ENCODE results near the gene TRPC4AP. TPM values are rescaled to one million over a fixed set of nuclear protein-coding genes. Genes with fewer than 3 reads are reported as not detected.

The TRPC4AP gene
- total RNA-seq, 1 donor from 2014 or later: 54.1 TPM

DNA sequence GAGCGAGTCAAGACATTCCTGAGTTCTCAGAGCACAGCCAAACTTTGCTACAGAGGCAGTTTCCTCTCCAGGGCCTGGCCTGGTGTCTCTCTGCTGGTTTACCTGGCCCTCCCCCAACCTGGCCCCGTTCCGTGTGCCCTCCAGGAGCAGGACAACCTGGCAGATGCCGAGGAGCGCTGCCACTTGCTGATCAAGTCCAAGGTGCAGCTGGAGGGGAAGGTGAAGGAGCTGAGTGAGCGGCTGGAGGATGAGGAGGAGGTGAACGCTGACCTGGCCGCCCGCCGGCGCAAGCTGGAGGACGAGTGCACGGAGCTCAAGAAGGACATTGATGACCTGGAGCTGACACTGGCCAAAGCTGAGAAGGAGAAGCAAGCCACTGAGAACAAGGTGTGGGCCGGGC, 97.4 kb downstream of the TRPC4AP start:
- Histone ChIP-seq H3K4me3 (no peak overlapping the region), H3K36me3 (peaks cover 69 to 72% of the 10 kb centered on the region in 2 donors), H3K9me3 (no peaks in the 10 kb centered on the region), H3K27me3 (no peaks in the 10 kb centered on the region), H3K4me1 (no peaks in the 10 kb centered on the region), H3K27ac (no peak overlapping the region)
- TF ChIP-seq, protein P1, sequence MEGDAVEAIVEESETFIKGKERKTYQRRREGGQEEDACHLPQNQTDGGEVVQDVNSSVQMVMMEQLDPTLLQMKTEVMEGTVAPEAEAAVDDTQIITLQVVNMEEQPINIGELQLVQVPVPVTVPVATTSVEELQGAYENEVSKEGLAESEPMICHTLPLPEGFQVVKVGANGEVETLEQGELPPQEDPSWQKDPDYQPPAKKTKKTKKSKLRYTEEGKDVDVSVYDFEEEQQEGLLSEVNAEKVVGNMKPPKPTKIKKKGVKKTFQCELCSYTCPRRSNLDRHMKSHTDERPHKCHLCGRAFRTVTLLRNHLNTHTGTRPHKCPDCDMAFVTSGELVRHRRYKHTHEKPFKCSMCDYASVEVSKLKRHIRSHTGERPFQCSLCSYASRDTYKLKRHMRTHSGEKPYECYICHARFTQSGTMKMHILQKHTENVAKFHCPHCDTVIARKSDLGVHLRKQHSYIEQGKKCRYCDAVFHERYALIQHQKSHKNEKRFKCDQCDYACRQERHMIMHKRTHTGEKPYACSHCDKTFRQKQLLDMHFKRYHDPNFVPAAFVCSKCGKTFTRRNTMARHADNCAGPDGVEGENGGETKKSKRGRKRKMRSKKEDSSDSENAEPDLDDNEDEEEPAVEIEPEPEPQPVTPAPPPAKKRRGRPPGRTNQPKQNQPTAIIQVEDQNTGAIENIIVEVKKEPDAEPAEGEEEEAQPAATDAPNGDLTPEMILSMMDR (IDR thresholded peaks at IDR 0.05): no peak
- DNase-seq (ENCODE audit: low spot score in 2 of 2): no peak
- intact Hi-C loops (cut with DNase I): no loop called here

DNA sequence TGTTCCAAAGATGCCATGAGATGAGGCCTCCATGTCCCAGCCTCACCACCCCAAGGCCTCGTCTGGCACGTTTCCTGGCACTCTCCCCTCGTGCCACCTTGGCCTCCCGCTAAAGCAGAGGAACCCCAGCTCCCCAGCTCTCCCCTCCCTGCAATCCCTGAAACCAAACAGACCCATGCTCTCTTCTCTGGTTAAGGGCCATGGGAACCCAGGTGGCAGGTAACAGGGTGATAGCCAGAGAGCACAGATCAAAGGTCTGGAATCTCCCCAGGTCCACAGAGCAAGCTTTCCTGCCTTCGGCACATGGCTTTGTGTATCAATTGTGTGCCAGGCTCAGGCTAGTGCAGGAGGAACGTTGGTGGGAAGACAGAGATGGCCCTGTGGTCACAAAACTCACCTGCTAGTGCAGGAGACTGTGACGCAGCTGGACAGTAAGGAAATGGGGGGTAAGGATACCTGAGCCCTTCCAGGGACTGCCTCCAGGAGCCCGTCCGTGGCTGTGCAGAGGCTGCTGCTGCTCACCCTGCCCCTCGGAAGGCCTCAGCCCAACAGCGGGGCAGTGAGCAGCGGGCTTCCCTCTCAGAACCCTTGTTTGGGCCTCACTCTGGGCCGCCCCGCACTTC, 98.0 kb downstream of the TRPC4AP start:
- Histone ChIP-seq H3K9me3 (no peaks in the 10 kb centered on the region), H3K4me3 (no peak overlapping the region), H3K27me3 (no peaks in the 10 kb centered on the region), H3K27ac (no peak overlapping the region), H3K36me3 (peaks cover 64 to 67% of the 10 kb centered on the region in 2 donors), H3K4me1 (no peaks in the 10 kb centered on the region)
- DNase-seq (ENCODE audit: low spot score in 2 of 2): no peak
- TF ChIP-seq, protein P1 (IDR thresholded peaks at IDR 0.05): no peak
- intact Hi-C loops (cut with DNase I): no loop called here

DNA sequence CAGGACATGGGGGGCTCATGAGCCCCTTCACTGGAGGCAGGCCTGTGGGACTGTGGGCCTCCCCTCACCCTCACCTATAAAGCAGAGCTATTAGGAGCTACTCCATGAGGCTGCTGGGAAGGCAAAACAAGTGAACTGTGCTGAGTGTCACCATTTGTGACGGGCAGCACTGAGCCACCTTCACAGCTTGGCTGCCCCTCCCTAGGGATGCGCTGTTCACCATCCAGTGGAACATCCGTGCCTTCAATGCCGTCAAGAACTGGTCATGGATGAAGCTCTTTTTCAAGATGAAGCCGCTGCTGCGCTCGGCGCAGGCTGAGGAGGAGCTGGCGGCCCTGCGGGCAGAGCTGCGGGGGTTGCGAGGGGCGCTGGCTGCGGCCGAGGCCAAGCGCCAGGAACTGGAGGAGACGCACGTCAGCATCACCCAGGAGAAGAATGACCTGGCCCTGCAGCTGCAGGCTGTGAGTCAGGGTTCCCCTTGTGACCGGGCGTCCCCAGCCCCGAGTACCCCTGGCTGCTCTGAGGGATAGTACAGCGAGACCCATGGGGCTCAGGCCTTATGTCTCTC, 98.6 kb downstream of the TRPC4AP start:
- TF ChIP-seq, protein P1 (IDR thresholded peaks at IDR 0.05): no peak
- Histone ChIP-seq H3K36me3 (peaks cover 58 to 61% of the 10 kb centered on the region in 2 donors), H3K9me3 (no peaks in the 10 kb centered on the region), H3K4me3 (no peak overlapping the region), H3K27me3 (no peaks in the 10 kb centered on the region), H3K27ac (no peak overlapping the region), H3K4me1 (no peaks in the 10 kb centered on the region)
- no peak for DNase-seq (ENCODE audit: low spot score in 2 of 2)
- intact Hi-C loops (cut with DNase I): no loop called here

DNA sequence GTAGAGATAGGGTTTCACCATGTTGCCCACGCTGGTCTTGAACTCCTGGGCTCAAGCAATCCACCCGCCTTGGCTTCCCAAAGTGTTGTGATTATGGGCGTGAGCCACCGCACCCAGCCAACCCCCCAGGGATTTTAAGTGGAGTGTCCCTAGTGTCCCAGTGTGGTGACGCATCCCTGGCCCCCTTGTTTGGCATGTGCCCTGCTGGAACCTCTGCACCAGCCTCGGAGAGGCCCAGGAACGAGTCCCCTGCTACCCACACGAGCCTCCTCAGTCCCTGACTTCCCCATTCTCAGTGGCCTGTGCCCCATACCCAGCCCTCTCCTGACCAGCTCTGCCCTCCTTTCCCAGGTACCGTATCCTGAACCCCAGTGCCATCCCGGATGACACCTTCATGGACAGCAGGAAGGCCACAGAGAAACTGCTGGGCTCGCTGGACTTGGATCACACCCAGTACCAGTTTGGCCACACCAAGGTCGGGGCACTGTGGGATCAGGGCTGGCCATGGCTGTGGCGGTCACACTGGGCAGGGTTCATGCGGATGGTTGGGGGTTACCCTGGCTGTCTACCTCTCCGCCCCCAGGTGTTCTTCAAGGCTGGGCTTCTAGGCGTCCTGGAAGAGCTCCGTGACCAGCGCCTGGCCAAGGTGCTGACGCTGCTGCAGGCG, 99.7 kb downstream of the TRPC4AP start:
- no peaks in the 10 kb centered on the region for H3K27me3 ChIP-seq
- peaks cover 46 to 49% of the 10 kb centered on the region in 2 donors for H3K36me3 ChIP-seq
- H3K27ac ChIP-seq: no peak overlapping the region
- no peaks in the 10 kb centered on the region for H3K9me3 ChIP-seq
- no peaks in the 10 kb centered on the region for H3K4me1 ChIP-seq
- no peak for DNase-seq (ENCODE audit: low spot score in 2 of 2)
- TF ChIP-seq, protein P1 (IDR thresholded peaks at IDR 0.05): no peak
- H3K4me3 ChIP-seq: no peak overlapping the region
- intact Hi-C loops (cut with DNase I): no loop called here

DNA sequence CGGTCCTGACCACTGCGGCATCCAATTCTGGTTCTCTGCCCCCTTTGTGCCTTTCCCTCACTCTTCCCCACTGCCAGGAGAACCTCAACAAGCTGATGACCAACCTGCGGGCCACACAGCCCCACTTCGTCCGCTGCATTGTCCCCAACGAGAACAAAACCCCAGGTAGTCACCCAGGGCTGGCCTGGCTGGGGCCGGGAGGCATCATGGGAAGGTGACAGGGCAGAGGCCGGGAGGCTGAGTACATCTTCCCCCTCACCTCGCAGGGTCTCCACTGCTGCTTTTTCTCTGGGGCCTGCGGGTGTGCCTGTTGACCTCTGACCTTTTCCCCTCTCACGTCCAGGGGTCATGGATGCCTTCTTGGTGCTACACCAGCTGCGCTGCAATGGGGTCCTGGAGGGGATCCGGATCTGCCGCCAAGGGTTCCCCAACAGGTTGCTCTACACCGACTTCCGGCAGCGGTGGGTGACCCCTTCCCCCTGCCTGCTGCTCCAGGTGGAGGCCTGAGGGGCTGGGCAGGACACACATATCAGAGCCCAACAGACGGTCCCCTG, 101.9 kb downstream of the TRPC4AP start:
- TF ChIP-seq, protein P1 (IDR thresholded peaks at IDR 0.05): no peak
- Histone ChIP-seq H3K4me1 (no peaks in the 10 kb centered on the region), H3K36me3 (peaks cover 29% of the 10 kb centered on the region in 2 donors), H3K4me3 (no peak overlapping the region), H3K9me3 (no peaks in the 10 kb centered on the region), H3K27ac (no peak overlapping the region), H3K27me3 (no peaks in the 10 kb centered on the region)
- intact Hi-C loops (cut with DNase I): no loop called here
- no peak for DNase-seq (ENCODE audit: low spot score in 2 of 2)

Measured in ascending aorta (tissue), 2 donors.